ENCODE data around the gene ASPG. TPM values are rescaled to one million over a fixed set of nuclear protein-coding genes. Genes with fewer than 3 reads are reported as not detected.

ASPG gene
- total RNA-seq, 2 experiments from 2014 or later: not detected

- H3K27me3 Mint-ChIP-seq: peaks cover 2% of the 10 kb centered on the region
- CTCF ChIA-PET: no interaction called here
Measured at GRCh38 chr14:104145826-104146601, 60.5 kb downstream of the ASPG start.

GRCh38 chr14:104146651-104147345, 61.3 kb downstream of the ASPG start:
- H3K4me1 ChIP-seq (ENCODE audit: insufficient read depth, low read length): peaks cover 5% of the 10 kb centered on the region
- peak in 1 of 14 experiments; percentile 2 for DNase-seq
- POLR2A ChIA-PET: no interaction called here
- H3K27ac Mint-ChIP-seq: no peak overlapping the region
- no peaks in the 10 kb centered on the region for H3K4me1 Mint-ChIP-seq (ENCODE audit: low read depth)
- no peaks in the 10 kb centered on the region for H3K36me3 ChIP-seq (ENCODE audit: insufficient read depth, low read length)
- no peak for ATAC-seq (ENCODE audit: poor library complexity)
- no peak overlapping the region for H3K4me3 ChIP-seq (ENCODE audit: low read length)
- H3K9me3 ChIP-seq (ENCODE audit: control insufficient read depth in 1 of 2, insufficient read depth in 1 of 2, low read length in 2 of 2): peaks cover 0 to 9% of the 10 kb centered on the region in 2 experiments
- no peaks in the 10 kb centered on the region for H3K36me3 Mint-ChIP-seq (ENCODE audit: low read depth)
- CTCF ChIA-PET: no interaction called here
- H3K27ac ChIP-seq (ENCODE audit: low read depth in 1 of 2, low read length in 2 of 2): no peak overlapping the region
- intact Hi-C loops (cut with DNase I, micrococcal nuclease): no loop called here
- H3K9me3 Mint-ChIP-seq: no peaks in the 10 kb centered on the region
- TF ChIP-seq CTCF (IDR thresholded peaks at IDR 0.05): no peak
- no peak overlapping the region for H3K4me3 Mint-ChIP-seq
- no peaks in the 10 kb centered on the region for H3K27me3 Mint-ChIP-seq
- peaks cover 0 to 4% of the 10 kb centered on the region in 2 experiments for H3K27me3 ChIP-seq (ENCODE audit: control insufficient read depth in 1 of 2, insufficient read depth in 2 of 2, low read length in 2 of 2)

More at GRCh38 chr14:104145826-104146601, 60.5 kb downstream of the ASPG start:
- H3K36me3 Mint-ChIP-seq (ENCODE audit: low read depth): no peaks in the 10 kb centered on the region
- H3K27ac Mint-ChIP-seq: no peak overlapping the region
- no peak for ATAC-seq (ENCODE audit: poor library complexity)
- Histone ChIP-seq H3K4me3 (ENCODE audit: low read length) (no peak overlapping the region), H3K9me3 (ENCODE audit: control insufficient read depth in 1 of 2, insufficient read depth in 1 of 2, low read length in 2 of 2) (peaks cover 0 to 9% of the 10 kb centered on the region in 2 experiments), H3K36me3 (ENCODE audit: insufficient read depth, low read length) (no peaks in the 10 kb centered on the region), H3K27ac (ENCODE audit: low read depth in 1 of 2, low read length in 2 of 2) (no peak overlapping the region), H3K4me1 (ENCODE audit: insufficient read depth, low read length) (peaks cover 5% of the 10 kb centered on the region), H3K27me3 (ENCODE audit: control insufficient read depth in 1 of 2, insufficient read depth in 2 of 2, low read length in 2 of 2) (peaks cover 0 to 4% of the 10 kb centered on the region in 2 experiments)
- POLR2A ChIA-PET: no interaction called here
- DNase-seq: peak in 1 of 14 experiments; percentile 1
- intact Hi-C loops (cut with DNase I, micrococcal nuclease): no loop called here
- H3K4me3 Mint-ChIP-seq: no peak overlapping the region
- H3K9me3 Mint-ChIP-seq: no peaks in the 10 kb centered on the region
- no peaks in the 10 kb centered on the region for H3K4me1 Mint-ChIP-seq (ENCODE audit: low read depth)
- no peak for TF ChIP-seq CTCF (IDR thresholded peaks at IDR 0.05)

GRCh38 chr14:104147346-104148125, 62.0 kb downstream of the ASPG start:
- Histone ChIP-seq H3K4me3 (ENCODE audit: low read length) (no peak overlapping the region), H3K4me1 (ENCODE audit: insufficient read depth, low read length) (peaks cover 5% of the 10 kb centered on the region), H3K27ac (ENCODE audit: low read depth in 1 of 2, low read length in 2 of 2) (no peak overlapping the region), H3K36me3 (ENCODE audit: insufficient read depth, low read length) (no peaks in the 10 kb centered on the region), H3K9me3 (ENCODE audit: control insufficient read depth in 1 of 2, insufficient read depth in 1 of 2, low read length in 2 of 2) (peaks cover 0 to 9% of the 10 kb centered on the region in 2 experiments), H3K27me3 (ENCODE audit: control insufficient read depth in 1 of 2, insufficient read depth in 2 of 2, low read length in 2 of 2) (peaks cover 0 to 4% of the 10 kb centered on the region in 2 experiments)
- Mint-ChIP-seq H3K36me3 (ENCODE audit: low read depth) (no peaks in the 10 kb centered on the region), H3K4me1 (ENCODE audit: low read depth) (no peaks in the 10 kb centered on the region), H3K27me3 (no peaks in the 10 kb centered on the region), H3K27ac (no peak overlapping the region), H3K9me3 (no peaks in the 10 kb centered on the region), H3K4me3 (no peak overlapping the region)
- no peak for ATAC-seq (ENCODE audit: poor library complexity)
- intact Hi-C loops (cut with DNase I, micrococcal nuclease): no loop called here
- ChIA-PET POLR2A (no interaction called here), CTCF (no interaction called here)
- TF ChIP-seq CTCF (IDR thresholded peaks at IDR 0.05): no peak
- peak in 1 of 14 experiments; percentile 3 for DNase-seq

Measured in CD4-positive, alpha-beta T cell (primary cell).